ENCODE measurements around the gene CDK6.

- TF ChIP-seq CTCF (conservative IDR thresholded peaks at IDR 0.05; ENCODE audit: low read depth, low read length) = no peak
- TF ChIP-seq EZH2 (IDR thresholded peaks at IDR 0.05; ENCODE audit: borderline replicate concordance, low read depth, low read length, poor library complexity, severe bottlenecking) = no peak
Measured at GRCh38 chr7:92634205-92634604, 202.2 kb downstream of the CDK6 start.

Data from A673 (cell line).